ENCODE results near the gene ELMO3. TPM values are rescaled to one million over a fixed set of nuclear protein-coding genes. Genes with fewer than 3 reads are reported as not detected.

Gene ELMO3
- total RNA-seq, 1 experiment from 2014 or later: 8.6 TPM

GRCh38 chr16:67197704-67198103 is 1.2 kb upstream of the ELMO3 start:
- H3K9ac ChIP-seq (ENCODE audit: extremely low read depth, insufficient read length, low read length): no peak overlapping the region
- H3K27me3 ChIP-seq (ENCODE audit: insufficient read depth, low read length): no peaks in the 10 kb centered on the region
- DNase-seq: no peak
- Mint-ChIP-seq H3K9me3 (no peaks in the 10 kb centered on the region), H3K4me3 (no peak overlapping the region), H3K27me3 (ENCODE audit: low read depth) (0 out of 2 replicates have a peak, but pooled peaks cover 2% of the 10 kb centered on the region), H3K4me1 (peaks cover 14 to 25% of the 10 kb centered on the region in 2 experiments), H3K27ac (no peak overlapping the region), H3K36me3 (ENCODE audit: insufficient read depth in 1 of 3, low read depth in 3 of 3) (peaks cover 39 to 75% (median 55%) of the 10 kb centered on the region in 3 experiments)
- no peak overlapping the region for H2BK15ac ChIP-seq (ENCODE audit: low read depth, low read length)
- no peak overlapping the region for H3K27ac ChIP-seq (ENCODE audit: insufficient read length, low read depth, low read length)
- H2BK20ac ChIP-seq (ENCODE audit: low read depth, low read length, poor library complexity, severe bottlenecking): no peak overlapping the region
- TF ChIP-seq CTCF (conservative IDR thresholded peaks at IDR 0.05): no peak
- H3K79me2 ChIP-seq (ENCODE audit: insufficient read depth, low read length): peaks cover 8% of the 10 kb centered on the region; the same call in 1 of the 2 replicates
- H3K23me2 ChIP-seq (ENCODE audit: insufficient read length, low read depth, low read length, poor library complexity, severe bottlenecking): peaks cover 3% of the 10 kb centered on the region
- no peak overlapping the region for H3K23ac ChIP-seq (ENCODE audit: insufficient read length, low read depth, low read length)
- H3K4ac ChIP-seq (ENCODE audit: low read depth, low read length): no peak overlapping the region
- H3K14ac ChIP-seq (ENCODE audit: insufficient read depth, low read length): no peak overlapping the region
- no peak overlapping the region for H3K4me2 ChIP-seq (ENCODE audit: insufficient read depth, insufficient read length, low read length)
- H3K79me1 ChIP-seq (ENCODE audit: insufficient read depth, low read depth, low read length, poor library complexity, severe bottlenecking): peaks cover 8% of the 10 kb centered on the region
- no peaks in the 10 kb centered on the region for H3K9me3 ChIP-seq (ENCODE audit: control insufficient read depth, low read depth, low read length)
- no peaks in the 10 kb centered on the region for H4K20me1 ChIP-seq (ENCODE audit: control insufficient read depth, insufficient read depth, insufficient read length)
- no peak overlapping the region for H2BK5ac ChIP-seq (ENCODE audit: insufficient read length, low read length)
- no peak overlapping the region for H2AFZ ChIP-seq (ENCODE audit: low read length)
- no peak overlapping the region for H2BK120ac ChIP-seq (ENCODE audit: low read depth, low read length, poor library complexity, severe bottlenecking)
- H3K18ac ChIP-seq (ENCODE audit: insufficient read length, low read depth, low read length): no peak overlapping the region
- H4K91ac ChIP-seq (ENCODE audit: insufficient read length, low read depth, low read length): no peak overlapping the region
- no peaks in the 10 kb centered on the region for H3K4me1 ChIP-seq (ENCODE audit: insufficient read depth, low read length)
- no peak overlapping the region for H3K56ac ChIP-seq (ENCODE audit: insufficient read length, low read depth, low read length)
- no peak overlapping the region for H4K8ac ChIP-seq (replicated peaks; ENCODE audit: insufficient read length, low read depth, low read length)
- no peak overlapping the region for H2BK12ac ChIP-seq (ENCODE audit: insufficient read length, low read depth, low read length)
- no peak overlapping the region for H2AK5ac ChIP-seq (ENCODE audit: insufficient read length, low read length)
- no peak overlapping the region for H3T11ph ChIP-seq (ENCODE audit: low read length)
- H4K5ac ChIP-seq (ENCODE audit: insufficient read length, low read depth, low read length): no peak overlapping the region
- no CpG with 5 or more reads among the region's 6 CpGs for WGBS (ENCODE audit: extremely low coverage, insufficient read length, low lambda C conversion rate)

Data from H9 (cell line).